HepG2 (cell line): ENCODE data around the gene MTF2. TPM values are rescaled to one million over a fixed set of nuclear protein-coding genes. Genes with fewer than 3 reads are reported as not detected.

Experiments
- BRD4 ChIP-seq: sonication (generic); formaldehyde crosslinking; IDR thresholded peaks from 2 replicates; pipeline ENCODE4 v1.4.0; 2020; ENCODE audit warnings: missing genetic modification reagents
- HIVEP1 ChIP-seq: sonication (generic); formaldehyde crosslinking; IDR thresholded peaks from 2 replicates; pipeline ENCODE4 v1.4.0; 2020; ENCODE audit warnings: mild to moderate bottlenecking, missing genetic modification reagents
- HOXA7 ChIP-seq: sonication (generic); formaldehyde crosslinking; IDR thresholded peaks from 2 replicates; pipeline ENCODE4 v1.8.1; 2022; ENCODE audit warnings: mild to moderate bottlenecking, missing genetic modification reagents, moderate library complexity
- KLF16 ChIP-seq, 2 experiments: sonication (generic) in 1 of 2; formaldehyde crosslinking in 1 of 2; IDR thresholded peaks; 2 replicates each; pipeline versions ENCODE4 v1.6.1 to v1.8.0; 2016 to 2023; ENCODE audit warnings: missing genetic modification reagents in 2 of 2, missing compliant biosample characterization in 1 of 2
- MTF2 ChIP-seq: sonication (generic); formaldehyde crosslinking; IDR thresholded peaks from 2 replicates; pipeline ENCODE4 v1.5.0; 2020; ENCODE audit warnings: missing genetic modification reagents, borderline replicate concordance
- SMAD3 ChIP-seq: sonication (generic); formaldehyde crosslinking; IDR thresholded peaks from 2 replicates; pipeline ENCODE4 v1.4.0; 2020; ENCODE audit warnings: missing genetic modification reagents
- TARDBP ChIP-seq: sonication (generic); formaldehyde crosslinking; IDR thresholded peaks from 2 replicates; pipeline ENCODE4 v1.8.0; 2022; ENCODE audit warnings: mild to moderate bottlenecking, missing genetic modification reagents
- ZBTB42 ChIP-seq: sonication (generic); formaldehyde crosslinking; IDR thresholded peaks from 2 replicates; pipeline ENCODE4 v1.5.0; 2020; ENCODE audit warnings: mild to moderate bottlenecking, missing genetic modification reagents
- ZNF12 ChIP-seq: sonication (generic); formaldehyde crosslinking; IDR thresholded peaks from 2 replicates; pipeline ENCODE4 v1.5.0; 2020; ENCODE audit warnings: missing genetic modification reagents
- ZNF326 ChIP-seq: sonication (generic); formaldehyde crosslinking; IDR thresholded peaks from 2 replicates; pipeline ENCODE4 v1.4.0; 2020; ENCODE audit warnings: missing genetic modification reagents, borderline replicate concordance
- ZNF383 ChIP-seq: sonication (generic); formaldehyde crosslinking; IDR thresholded peaks from 2 replicates; pipeline ENCODE4 v1.4.0; 2020; ENCODE audit warnings: missing genetic modification reagents, mild to moderate bottlenecking, borderline replicate concordance
- ZNF501 ChIP-seq: sonication (generic); formaldehyde crosslinking; IDR thresholded peaks from 2 replicates; pipeline ENCODE4 v1.5.1; 2020; ENCODE audit warnings: mild to moderate bottlenecking, moderate library complexity, missing genetic modification reagents
- ZNF556 ChIP-seq: sonication (generic); formaldehyde crosslinking; IDR thresholded peaks from 2 replicates; pipeline ENCODE4 v1.4.0; 2020; ENCODE audit warnings: mild to moderate bottlenecking, missing genetic modification reagents, borderline replicate concordance
- ZNF614 ChIP-seq: IDR thresholded peaks from 2 replicates; pipeline ENCODE4 v1.6.1; 2018; ENCODE audit warnings: missing biosample characterization, missing genetic modification reagents, inconsistent platforms, borderline replicate concordance
- ZNF850 ChIP-seq: sonication (generic); formaldehyde crosslinking; conservative IDR thresholded peaks from 2 replicates; pipeline ENCODE4 v1.9.0; 2021; ENCODE audit warnings: mild to moderate bottlenecking, missing genetic modification reagents
- ZSCAN25 ChIP-seq: sonication (generic); formaldehyde crosslinking; IDR thresholded peaks from 2 replicates; pipeline ENCODE4 v1.8.0; 2022; ENCODE audit warnings: mild to moderate bottlenecking, missing genetic modification reagents
- polyA plus RNA-seq, 8 experiments: library from polyadenylated mRNA; depleted of rRNA in 3 of 8; stranded (reverse) in 7 of 8; unstranded in 1 of 8; fragments of >200 nt; fragmentation: Illumina TruSeq in 4 of 8; extraction: Trizol in 4 of 8; gene quantifications; 2 replicates each; pipeline versions ENCODE4 v1.2.1 to v1.2.3, GENCODE V29; 2011 to 2016; ENCODE audit warnings: low read depth in 4 of 8, missing spikeins in 1 of 8, mixed read lengths in 1 of 8; ENCODE audit not compliant: insufficient read depth in 1 of 8
- total RNA-seq, 5 experiments: library from RNA; depleted of rRNA; stranded (reverse); fragments of >200 nt; fragmentation: Illumina TruSeq; extraction: Trizol; gene quantifications; 2 replicates each; pipeline ENCODE4 v1.2.3, GENCODE V29; 2016; ENCODE audit warnings: low read depth in 1 of 5
- TF ChIP-seq, protein P1 (sequence below): sonication (generic); formaldehyde crosslinking; IDR thresholded peaks from 2 replicates; pipeline ENCODE4 v1.8.0; 2022; ENCODE audit warnings: missing genetic modification reagents, mild to moderate bottlenecking, borderline replicate concordance
- TF ChIP-seq, protein P2 (sequence below): sonication (generic); formaldehyde crosslinking; IDR thresholded peaks from 2 replicates; pipeline ENCODE4 v1.5.0; 2020; ENCODE audit warnings: mild to moderate bottlenecking, missing genetic modification reagents, borderline replicate concordance
- TF ChIP-seq, protein P3 (sequence below): sonication (generic); formaldehyde crosslinking; IDR thresholded peaks from 2 replicates; pipeline ENCODE4 v1.5.1; 2020; ENCODE audit warnings: mild to moderate bottlenecking, missing genetic modification reagents, moderate library complexity
- TF ChIP-seq, protein P4 (sequence below): sonication (generic); formaldehyde crosslinking; IDR thresholded peaks from 2 replicates; pipeline ENCODE4 v1.4.0; 2020; ENCODE audit warnings: missing genetic modification reagents

The MTF2 gene
- total and polyA plus RNA-seq, 2 of the 13 experiments (the other 11 are each of a cell fraction or from before 2014, with no cell fraction given): 48.7 to 53.9 TPM

DNA sequence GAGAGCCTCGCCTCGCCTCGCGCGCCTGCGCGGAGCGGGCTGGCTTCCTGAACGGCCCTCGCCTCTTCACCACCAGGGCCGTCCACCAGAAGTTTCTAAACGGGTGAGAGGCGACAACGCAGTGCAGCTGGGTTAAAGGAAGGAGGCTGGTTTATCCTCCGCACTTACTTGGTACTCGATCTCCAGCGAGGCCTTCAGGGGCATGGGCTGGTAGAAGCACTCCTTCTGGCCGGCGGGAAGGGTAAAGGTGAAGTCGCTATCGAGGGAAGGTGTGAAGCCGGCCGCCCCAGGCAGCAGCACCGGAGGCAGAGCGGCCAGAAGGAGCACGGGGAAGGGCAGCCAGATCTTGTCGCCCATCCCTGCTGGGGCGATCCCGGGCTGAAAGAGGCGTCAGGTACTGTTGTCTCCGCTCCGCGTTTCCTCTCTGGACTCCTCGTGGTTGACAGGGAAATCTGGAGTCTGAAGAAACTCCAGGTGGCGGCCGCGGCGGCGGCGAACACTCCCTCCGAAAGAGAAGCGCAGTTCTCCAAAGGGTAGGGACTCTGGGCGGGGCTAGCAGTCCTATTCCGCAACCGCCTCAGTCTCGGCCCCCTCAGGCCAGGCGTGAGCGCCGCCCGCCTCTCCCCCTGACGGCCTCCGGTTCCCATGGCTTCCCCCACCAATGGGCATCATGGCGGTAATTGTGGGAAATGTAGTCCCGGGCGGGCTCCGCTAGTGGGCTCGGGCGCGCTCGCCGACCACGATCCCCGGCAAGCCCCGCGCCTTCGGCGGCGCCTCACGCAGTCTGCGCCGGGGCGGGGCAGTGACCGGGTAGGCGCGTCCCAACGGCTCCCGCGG is 101.0 kb downstream of the MTF2 start, which contains the start of gene TMED5 (continued):
- TF ChIP-seq ZNF501 (CRISPR knock-in tag) (peak; percentile 84), ZSCAN25 (peak; percentile 17; the same call in 1 of the 2 replicates), ZNF556 (CRISPR knock-in tag) (no peak; the same call in 1 of the 2 replicates), SMAD3 (CRISPR knock-in tag) (0 out of 2 replicates have a peak, but pooled peaks have one; percentile 48), HOXA7 (CRISPR knock-in tag) (no peak), ZNF326 (CRISPR knock-in tag) (no peak), ZNF12 (CRISPR knock-in tag) (no peak), KLF16 (CRISPR knock-in tag; IDR thresholded peaks at IDR 0.05) (peak in 1 of 2 experiments; percentile 66; a peak in 2 of 4 replicates), ZNF383 (no peak; the same call in 1 of the 2 replicates), MTF2 (no peak), HIVEP1 (peak; percentile 88; the same call in 1 of the 2 replicates), ZNF850 (no peak), BRD4 (CRISPR knock-in tag) (peak; percentile 86; the same call in 1 of the 2 replicates), ZNF614 (CRISPR knock-in tag) (0 out of 2 replicates have a peak, but pooled peaks have one; percentile 47), ZBTB42 (peak; percentile 64; the same call in 1 of the 2 replicates), TARDBP (CRISPR knock-in tag) (peak; percentile 84)
- TF ChIP-seq, protein P1, sequence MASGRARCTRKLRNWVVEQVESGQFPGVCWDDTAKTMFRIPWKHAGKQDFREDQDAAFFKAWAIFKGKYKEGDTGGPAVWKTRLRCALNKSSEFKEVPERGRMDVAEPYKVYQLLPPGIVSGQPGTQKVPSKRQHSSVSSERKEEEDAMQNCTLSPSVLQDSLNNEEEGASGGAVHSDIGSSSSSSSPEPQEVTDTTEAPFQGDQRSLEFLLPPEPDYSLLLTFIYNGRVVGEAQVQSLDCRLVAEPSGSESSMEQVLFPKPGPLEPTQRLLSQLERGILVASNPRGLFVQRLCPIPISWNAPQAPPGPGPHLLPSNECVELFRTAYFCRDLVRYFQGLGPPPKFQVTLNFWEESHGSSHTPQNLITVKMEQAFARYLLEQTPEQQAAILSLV (CRISPR knock-in tag): no peak
- TF ChIP-seq, protein P2, sequence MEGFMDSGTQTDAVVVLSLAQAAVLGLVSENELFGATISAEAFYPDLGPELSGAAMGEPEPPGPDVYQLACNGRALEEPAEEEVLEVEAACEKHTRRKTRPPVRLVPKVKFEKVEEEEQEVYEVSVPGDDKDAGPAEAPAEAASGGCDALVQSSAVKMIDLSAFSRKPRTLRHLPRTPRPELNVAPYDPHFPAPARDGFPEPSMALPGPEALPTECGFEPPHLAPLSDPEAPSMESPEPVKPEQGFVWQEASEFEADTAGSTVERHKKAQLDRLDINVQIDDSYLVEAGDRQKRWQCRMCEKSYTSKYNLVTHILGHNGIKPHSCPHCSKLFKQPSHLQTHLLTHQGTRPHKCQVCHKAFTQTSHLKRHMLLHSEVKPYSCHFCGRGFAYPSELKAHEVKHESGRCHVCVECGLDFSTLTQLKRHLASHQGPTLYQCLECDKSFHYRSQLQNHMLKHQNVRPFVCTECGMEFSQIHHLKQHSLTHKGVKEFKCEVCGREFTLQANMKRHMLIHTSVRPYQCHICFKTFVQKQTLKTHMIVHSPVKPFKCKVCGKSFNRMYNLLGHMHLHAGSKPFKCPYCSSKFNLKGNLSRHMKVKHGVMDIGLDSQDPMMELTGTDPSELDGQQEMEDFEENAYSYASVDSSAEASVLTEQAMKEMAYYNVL (CRISPR knock-in tag): peak; percentile 91
- TF ChIP-seq, protein P3, sequence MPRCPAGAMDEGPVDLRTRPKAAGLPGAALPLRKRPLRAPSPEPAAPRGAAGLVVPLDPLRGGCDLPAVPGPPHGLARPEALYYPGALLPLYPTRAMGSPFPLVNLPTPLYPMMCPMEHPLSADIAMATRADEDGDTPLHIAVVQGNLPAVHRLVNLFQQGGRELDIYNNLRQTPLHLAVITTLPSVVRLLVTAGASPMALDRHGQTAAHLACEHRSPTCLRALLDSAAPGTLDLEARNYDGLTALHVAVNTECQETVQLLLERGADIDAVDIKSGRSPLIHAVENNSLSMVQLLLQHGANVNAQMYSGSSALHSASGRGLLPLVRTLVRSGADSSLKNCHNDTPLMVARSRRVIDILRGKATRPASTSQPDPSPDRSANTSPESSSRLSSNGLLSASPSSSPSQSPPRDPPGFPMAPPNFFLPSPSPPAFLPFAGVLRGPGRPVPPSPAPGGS (CRISPR knock-in tag): peak; percentile 40; the same call in 1 of the 2 replicates
- TF ChIP-seq, protein P4, sequence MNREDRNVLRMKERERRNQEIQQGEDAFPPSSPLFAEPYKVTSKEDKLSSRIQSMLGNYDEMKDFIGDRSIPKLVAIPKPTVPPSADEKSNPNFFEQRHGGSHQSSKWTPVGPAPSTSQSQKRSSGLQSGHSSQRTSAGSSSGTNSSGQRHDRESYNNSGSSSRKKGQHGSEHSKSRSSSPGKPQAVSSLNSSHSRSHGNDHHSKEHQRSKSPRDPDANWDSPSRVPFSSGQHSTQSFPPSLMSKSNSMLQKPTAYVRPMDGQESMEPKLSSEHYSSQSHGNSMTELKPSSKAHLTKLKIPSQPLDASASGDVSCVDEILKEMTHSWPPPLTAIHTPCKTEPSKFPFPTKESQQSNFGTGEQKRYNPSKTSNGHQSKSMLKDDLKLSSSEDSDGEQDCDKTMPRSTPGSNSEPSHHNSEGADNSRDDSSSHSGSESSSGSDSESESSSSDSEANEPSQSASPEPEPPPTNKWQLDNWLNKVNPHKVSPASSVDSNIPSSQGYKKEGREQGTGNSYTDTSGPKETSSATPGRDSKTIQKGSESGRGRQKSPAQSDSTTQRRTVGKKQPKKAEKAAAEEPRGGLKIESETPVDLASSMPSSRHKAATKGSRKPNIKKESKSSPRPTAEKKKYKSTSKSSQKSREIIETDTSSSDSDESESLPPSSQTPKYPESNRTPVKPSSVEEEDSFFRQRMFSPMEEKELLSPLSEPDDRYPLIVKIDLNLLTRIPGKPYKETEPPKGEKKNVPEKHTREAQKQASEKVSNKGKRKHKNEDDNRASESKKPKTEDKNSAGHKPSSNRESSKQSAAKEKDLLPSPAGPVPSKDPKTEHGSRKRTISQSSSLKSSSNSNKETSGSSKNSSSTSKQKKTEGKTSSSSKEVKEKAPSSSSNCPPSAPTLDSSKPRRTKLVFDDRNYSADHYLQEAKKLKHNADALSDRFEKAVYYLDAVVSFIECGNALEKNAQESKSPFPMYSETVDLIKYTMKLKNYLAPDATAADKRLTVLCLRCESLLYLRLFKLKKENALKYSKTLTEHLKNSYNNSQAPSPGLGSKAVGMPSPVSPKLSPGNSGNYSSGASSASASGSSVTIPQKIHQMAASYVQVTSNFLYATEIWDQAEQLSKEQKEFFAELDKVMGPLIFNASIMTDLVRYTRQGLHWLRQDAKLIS (CRISPR knock-in tag): peak; percentile 79; the same call in 1 of the 2 replicates
